GM21515 (cell line): ENCODE data around the gene MBNL1.
"Not testable (repeated sequence)": the region's sequence is repeated elsewhere in the genome, so short reads cannot be mapped to it uniquely, and the experiment has no call there.

Source experiments
- ATAC-seq: cut with Tn5 transposase; IDR thresholded peaks from one replicate; pipeline ENCODE4 v1.9.1; 2021; ENCODE audit not compliant: unreplicated experiment

The MBNL1 gene

GRCh38 chr3:152372633-152373032 is 103.9 kb downstream of the MBNL1 start:
- not testable (repeated sequence) for ATAC-seq

DNA sequence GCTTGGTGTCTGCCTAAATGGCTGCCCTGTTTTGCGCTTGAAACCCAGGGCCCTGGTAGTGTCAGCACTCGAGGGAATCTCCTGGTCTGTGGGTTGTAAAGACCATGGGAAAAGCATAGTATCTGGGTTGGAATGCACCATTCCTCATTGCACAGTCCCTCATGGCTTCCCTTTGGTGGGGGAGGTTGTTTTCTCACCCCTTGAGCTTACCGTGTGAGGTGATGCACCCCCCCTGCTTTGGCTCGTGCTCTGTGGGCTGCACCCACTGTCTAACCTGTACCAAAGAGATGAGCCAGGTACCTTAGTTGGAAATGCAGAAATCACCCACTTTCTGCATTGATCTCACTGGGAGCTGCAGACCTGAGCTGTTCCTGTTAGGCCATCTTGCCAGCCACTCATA is 104.7 kb downstream of the MBNL1 start:
- ATAC-seq = no peak

- ATAC-seq = no peak
These were observed 105.7 kb downstream of the MBNL1 start for GRCh38 chr3:152374262-152374990.

DNA sequence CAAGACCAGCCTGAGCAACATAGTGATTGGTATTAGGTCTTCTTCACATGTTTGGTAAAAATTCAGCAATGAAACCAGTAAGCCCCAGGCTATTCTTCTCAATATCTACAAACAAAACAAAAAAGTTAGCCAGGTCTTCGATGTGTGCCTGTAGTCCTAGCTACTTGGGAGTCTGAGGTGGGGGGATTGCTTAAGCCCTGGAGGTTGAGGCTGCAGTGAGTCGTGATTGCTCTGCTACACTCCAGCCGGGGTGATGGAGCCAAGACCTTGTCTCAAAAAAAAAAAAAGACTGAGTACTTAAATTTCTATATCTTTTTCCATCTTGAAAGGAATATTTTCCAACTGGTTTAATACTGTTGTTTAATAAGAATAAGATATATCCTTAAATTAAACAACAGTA is 106.8 kb downstream of the MBNL1 start:
- no peak for ATAC-seq

GRCh38 chr3:152376351-152377183 is 107.8 kb downstream of the MBNL1 start:
- ATAC-seq = peak; percentile 82

GRCh38 chr3:152377184-152377570 is 108.4 kb downstream of the MBNL1 start:
- ATAC-seq = peak; percentile 10

GRCh38 chr3:152379415-152380042 is 110.8 kb downstream of the MBNL1 start:
- no peak for ATAC-seq

DNA sequence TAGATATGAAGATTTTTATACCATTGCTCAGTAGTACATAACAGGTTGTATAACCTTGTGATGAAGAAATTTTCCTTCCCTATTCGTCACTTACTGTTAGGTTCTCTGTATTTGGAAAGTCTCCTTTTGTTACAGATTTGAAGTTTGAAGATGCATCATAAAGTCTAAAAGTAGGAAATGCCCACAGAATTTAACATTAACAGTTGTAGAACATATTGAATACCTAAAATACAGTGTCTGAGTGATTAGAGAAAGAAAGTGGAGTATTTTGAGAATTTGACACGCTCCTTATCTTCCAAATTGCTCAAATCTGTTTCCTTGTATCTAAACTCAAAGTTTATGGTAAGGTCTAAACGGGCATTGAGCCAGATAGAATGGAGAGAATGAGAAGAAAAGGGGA is 111.3 kb downstream of the MBNL1 start:
- ATAC-seq = no peak

DNA sequence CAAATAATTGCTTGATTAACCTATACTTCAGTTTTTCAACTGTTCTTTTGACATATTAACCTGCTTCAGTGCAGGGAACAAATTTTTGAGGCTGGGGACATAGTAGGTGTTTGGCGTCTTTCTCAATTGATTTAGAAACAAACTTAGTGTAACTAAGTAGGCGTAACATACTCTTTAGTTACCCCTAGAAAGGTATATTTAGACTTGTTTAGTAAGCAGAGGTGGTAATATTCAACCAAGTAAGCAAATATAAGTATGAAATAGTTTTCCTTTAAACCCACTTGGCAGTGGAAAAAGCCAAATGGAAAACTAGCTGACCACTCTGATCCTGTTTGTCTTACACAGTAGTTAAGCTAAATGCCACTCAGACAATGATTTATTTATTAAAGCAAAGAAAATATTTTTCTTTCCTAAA is 113.2 kb downstream of the MBNL1 start:
- no peak for ATAC-seq

DNA sequence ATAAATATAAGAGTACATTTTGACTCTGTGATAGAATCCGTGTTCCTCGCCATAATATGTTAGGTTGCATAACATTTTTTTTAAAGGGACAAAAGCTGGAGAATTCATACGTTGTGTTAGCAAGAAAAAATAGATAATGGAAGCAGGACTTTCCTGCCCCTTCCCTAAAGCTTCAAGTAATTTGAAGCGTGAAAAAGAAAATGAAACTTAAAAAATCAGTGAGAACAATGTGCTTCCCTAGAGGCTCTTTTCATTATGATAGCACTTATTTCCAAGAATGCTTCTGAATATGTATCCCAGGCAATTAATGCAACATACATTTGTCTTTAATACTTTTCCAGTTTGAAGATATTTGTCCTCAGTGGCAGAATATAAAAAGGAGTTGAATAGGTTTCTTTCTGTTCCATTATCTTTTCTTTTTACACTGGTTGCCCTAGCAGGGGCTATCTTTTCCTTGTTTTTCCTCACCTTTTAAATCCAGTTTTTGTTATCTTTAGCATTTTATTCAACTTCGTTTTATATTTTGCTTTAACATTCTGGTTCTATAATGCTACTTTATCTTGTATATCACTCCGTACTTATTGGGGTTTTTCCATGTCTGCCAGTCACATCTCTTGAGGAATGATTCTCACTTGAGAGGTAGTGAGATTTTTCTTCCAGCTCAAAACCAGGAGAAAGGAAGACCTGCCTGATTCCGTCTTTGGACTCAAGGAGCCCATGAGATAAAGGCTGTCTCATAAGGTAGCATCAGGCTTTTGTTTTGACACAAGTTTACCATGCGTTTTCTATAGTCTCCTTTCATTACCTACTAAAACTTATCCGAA is 113.8 kb downstream of the MBNL1 start:
- ATAC-seq = no peak

- no peak for ATAC-seq
These were observed 114.4 kb downstream of the MBNL1 start for GRCh38 chr3:152383136-152383606.

- ATAC-seq = no peak
These were observed 115.7 kb downstream of the MBNL1 start for GRCh38 chr3:152384412-152384811.

- no peak for ATAC-seq
These were observed 117.0 kb downstream of the MBNL1 start for GRCh38 chr3:152385761-152386160.

DNA sequence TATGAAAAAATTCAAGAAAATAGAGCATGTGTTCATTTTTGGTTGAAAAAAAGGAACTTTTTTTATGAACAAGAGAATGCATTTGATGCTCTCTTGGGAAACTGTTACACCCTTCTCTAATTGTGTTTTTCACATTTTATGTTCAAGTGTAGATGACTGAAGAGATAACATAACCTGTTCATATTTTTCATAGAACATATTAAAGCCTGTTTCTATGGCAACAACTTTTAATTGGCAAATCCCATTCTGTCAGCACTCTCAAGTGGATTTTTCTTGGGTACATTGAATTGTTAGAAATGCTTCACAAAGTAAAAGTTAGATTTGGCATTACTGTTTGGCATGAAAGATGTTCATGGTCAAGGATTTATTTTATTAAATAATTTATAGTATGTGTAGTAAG is 117.5 kb downstream of the MBNL1 start:
- no peak for ATAC-seq

- ATAC-seq = no peak
These were observed 119.9 kb downstream of the MBNL1 start for GRCh38 chr3:152388631-152389030.

- ATAC-seq = no peak
These were observed 120.7 kb downstream of the MBNL1 start for GRCh38 chr3:152389316-152389934.

DNA sequence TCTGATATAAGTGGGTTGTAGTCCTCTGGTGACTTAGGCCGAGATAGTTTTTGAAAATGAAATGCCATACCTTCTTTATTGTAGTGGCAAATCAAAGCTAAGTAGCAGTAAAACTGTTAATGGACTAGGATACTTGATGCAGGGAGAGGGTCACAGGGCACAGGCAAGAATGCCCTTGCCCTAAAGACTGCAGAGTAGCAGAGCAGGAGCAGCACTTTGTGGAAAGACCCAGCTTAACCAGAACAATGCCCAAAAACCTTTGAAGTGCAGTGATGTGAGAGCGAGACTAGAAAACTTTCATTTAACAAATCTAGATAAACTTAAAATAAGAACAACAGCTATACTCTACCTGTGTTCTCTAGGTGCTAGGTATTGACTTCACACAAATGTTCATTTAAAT is 121.9 kb downstream of the MBNL1 start:
- no peak for ATAC-seq

GRCh38 chr3:152391671-152392070 is 122.9 kb downstream of the MBNL1 start:
- no peak for ATAC-seq

DNA sequence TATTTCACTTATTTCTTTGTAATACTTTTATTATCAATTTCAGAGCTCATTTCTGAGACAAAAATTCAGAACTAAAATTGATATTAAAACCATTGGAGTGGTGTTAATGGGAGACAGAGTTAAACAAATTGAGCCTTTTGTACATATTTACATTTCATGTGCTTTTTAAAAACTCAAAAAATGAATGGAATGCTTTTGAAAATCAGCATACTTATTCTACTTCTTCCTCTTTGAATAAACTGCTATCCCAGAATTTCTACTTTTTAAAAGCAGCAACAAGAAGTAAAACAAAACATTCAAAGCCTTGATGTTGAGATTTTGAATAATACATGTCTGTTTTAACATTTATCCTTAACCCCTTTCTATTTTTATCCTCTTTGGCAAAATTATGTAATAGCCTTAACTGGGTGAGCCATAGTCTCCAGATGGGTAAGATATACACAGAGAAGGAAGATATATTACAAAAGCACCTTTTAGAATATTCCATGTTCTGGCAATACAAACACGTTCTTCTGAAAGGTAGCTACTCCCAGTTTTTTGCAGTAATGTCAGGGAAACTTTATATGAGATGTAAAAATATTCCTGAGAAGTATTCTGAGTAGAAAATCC is 123.6 kb downstream of the MBNL1 start:
- ATAC-seq = no peak

- ATAC-seq = no peak
These were observed 125.5 kb downstream of the MBNL1 start for GRCh38 chr3:152394246-152394645.
